HPDE6-E6E7 (cell line): ENCODE results near the gene ABLIM2.
A peak's percentile ranks its signal among the peaks of the same experiment; 100 is the strongest.

Source experiments
- DNase-seq: peaks from one replicate; pipeline ENCODE4 v3.0.0; 2011; ENCODE audit warnings: missing footprints; ENCODE audit errors: extremely low spot score

ABLIM2 gene

GRCh38 chr4:8158710-8159536, at the start of gene ABLIM2:
Gene ABLIM2, minus strand, starts transcription at chr4:8158813. Its CDS starts 124 bp downstream, at chr4:8158689.
- peak; percentile 85 for DNase-seq

GRCh38 chr4:8207314-8207713, 48.7 kb upstream of the ABLIM2 start:
- DNase-seq = no peak

DNA sequence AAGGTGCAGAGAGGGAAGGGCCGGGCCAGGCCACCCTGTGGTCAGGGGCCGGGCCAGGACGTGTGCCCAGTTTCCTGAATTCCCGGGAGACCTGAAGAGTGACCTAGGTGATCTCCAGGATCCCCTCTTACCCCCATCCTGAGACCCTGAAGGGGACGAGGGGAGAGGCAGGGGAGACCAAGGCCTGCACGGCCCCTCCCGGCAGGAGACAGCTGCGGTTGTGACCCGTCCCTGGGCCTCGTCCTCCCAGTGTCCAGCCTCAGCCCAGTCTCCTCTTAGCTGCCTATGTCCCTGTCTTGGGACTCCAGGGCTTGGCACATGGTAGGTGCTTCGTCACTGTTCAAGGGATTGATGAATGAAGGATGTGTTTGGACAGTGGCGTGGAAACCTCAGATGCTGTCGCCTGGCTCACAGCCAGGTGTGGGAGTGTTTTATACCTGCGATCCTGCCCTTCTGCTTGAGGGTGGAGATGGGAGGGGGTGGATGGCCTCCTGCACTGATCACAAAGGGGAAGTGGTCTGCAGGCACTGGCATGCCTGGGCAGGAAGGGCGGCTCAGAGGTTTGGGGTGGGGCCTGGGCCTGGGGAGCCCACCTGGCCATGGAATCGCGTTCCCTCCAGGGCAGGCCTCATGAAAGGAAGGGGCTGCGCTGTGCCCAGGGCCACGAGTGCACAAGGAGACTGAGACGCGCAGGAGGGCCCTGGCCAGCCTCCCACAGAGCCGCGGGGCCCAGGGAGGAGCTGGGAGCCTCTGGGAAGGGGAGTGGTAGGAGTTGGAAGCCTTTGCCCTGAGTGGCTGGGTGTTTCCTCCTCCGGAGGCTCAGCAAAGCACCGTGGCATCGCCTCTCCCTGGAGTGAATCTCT, 47.4 kb upstream of the ABLIM2 start:
- peak; percentile 76 for DNase-seq

DNA sequence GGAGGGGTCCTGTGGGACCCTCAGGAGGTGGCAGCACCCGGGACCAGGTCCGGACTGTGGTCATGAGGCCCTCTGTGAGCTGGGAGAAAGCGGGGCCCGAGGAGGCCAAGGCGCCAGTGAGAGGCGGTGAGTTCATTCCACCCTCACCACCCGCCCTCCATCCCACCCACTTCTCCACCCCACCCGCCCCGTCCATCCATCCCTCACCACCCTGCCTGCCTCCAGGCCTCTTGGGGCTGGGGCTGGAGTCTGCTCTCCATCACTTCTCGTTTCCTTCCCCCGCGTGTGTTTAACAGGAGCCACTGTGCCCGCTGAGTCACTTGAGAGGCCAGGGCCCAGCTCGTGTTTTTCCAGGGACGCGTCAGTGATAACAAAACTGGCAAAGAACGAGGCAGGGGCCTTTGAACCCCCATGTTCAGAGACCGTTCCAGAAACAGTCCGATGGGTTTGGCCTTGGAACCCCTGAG, 46.7 kb upstream of the ABLIM2 start:
- DNase-seq = no peak

DNA sequence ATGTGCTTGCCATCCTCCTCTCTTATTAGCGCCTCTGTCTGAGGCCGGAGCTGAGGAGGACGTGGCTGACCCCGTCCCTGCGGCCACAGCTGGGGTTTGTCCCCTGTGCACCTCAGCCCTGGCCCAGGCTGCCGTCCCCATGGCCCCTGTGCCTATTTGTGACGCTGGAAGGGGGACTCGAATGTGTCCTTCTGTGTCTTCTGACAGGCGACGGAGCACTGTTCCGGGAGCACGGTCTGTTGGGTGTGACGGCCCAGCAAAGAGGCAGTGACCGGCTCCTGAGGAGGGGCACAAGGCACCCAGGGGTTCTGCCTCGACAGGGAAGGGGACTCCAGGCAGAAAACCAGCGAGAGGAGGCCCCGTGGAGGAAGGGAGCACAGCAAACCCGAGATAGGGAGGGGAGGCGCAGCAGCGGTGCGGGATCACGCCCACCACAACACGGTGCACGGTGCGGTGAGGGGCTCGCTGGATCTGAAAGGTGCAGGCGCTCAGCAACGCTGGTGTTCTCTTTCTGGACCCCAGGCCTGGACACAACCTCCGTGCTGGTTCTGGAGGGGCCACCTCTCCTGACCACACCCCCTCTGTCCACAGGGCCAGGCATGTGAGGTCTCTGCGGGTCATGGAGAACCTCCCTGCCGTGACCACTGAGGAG, 46.1 kb upstream of the ABLIM2 start:
- DNase-seq = no peak

GRCh38 chr4:8203817-8204216, 45.2 kb upstream of the ABLIM2 start:
- DNase-seq = no peak

- DNase-seq = no peak
Observed at GRCh38 chr4:8203052-8203401, 44.4 kb upstream of the ABLIM2 start.

DNA sequence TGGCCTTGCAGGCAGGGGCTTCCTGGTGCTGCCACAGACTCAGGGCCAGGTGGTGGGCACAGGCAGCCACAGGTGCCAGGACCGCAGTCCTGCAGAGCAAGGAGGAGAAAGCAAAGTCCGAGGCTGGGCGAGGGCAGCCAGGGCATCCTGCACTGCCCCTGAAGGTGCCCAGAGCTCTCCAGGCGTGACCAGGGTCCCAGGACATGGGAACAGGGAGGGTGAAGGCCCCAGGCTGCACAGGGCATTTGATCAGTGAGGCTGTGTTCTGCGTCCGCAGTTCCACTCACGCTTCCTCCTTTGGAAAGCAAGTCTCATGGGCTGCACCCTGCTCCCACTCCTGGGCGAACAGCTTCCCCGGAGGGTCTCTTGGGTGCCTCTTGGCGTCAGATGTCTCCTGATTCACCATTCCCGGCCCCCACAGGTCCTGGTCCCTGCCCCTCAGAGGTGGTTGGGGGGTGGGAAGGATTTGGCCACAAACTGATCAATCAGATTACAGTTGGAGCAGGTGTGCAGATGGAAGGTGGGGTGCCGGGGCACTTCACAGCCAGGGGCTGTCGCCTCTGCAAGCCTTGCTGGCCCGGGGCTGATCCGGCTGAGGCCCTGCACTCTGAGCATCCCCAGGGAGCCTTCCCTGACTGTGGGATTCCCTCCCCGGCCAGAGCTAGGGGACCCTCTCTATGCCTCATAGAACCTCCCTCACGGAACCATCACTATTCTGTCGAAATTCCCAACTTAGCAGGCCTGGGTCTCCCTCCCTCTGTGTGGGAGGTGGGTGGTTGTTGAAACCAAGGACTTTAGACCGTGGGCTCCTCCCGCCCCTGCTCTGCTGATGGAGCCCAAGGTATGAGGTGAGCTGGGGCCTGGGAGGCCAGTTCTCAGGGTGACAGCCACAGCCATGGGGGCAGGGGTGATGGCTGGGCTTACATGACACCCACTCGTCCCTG, 43.8 kb upstream of the ABLIM2 start:
- DNase-seq = no peak

DNA sequence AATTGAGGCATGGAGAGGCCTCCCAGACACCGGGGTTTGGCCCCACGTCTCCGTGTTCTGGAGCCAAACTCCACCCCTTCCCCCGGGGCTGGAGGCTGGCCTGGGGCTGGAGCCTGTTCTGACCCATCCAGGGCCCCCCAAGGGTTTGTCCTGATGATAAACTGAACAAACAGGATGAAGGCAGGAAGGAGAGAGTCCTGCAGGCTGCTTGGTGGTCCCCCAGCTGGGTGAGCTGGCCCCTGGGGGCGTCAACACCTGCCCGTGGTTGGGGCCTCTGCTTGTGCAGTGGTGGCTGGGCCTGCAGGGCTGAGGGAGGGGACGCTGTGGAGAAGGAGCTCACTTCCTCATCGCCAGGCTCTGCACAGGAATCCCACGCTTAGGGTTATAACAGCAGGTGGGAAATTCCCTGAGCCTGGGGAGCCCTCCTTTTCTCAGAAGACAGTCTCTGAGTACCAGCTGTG, 42.7 kb upstream of the ABLIM2 start:
- no peak for DNase-seq

GRCh38 chr4:8200302-8200975, 41.8 kb upstream of the ABLIM2 start:
- DNase-seq = peak; percentile 76

GRCh38 chr4:8199594-8200301, 41.1 kb upstream of the ABLIM2 start:
- DNase-seq = no peak

DNA sequence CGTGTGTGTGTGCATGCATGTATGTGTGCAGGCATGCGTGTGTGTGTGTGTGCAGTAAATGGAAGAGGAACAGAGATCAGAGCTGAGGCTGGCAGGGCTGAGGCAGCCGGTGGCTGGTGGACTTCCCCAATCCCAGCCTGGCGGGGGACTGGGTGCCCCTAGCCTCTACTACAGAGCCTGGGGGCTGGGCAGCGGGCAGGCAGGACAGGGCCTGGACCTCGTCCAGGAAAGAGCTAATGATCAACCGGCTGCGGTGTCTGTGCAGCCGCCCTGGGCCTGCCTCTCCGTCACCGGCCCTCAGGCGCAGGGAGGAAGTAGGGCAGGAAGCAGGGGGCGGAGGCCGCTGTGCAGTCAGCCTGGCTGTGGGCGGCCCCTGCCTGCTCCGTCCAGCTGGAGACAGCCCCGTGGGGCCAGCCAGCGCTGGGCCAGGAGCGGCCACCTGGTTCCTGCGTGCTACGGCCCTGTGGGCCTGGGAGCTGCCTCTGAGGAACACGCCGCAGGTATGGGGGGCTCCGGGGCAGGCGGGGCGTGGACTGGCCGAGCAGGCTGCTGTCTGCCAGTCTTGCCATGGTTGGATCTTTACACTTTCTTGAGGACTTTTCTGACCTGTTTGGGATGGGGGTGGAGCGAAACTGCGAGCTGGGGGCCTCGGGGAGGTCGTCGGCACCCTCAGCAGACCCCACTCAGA, 40.4 kb upstream of the ABLIM2 start, which contains the start of gene SH3TC1:
Gene SH3TC1 (plus strand): TSS at position 385 of the 688 bp plus-strand sequence. CDS start 5,905 bp downstream, outside the sequence.
- peak; percentile 96 for DNase-seq

GRCh38 chr4:8198206-8198905, 39.7 kb upstream of the ABLIM2 start:
- DNase-seq = no peak

DNA sequence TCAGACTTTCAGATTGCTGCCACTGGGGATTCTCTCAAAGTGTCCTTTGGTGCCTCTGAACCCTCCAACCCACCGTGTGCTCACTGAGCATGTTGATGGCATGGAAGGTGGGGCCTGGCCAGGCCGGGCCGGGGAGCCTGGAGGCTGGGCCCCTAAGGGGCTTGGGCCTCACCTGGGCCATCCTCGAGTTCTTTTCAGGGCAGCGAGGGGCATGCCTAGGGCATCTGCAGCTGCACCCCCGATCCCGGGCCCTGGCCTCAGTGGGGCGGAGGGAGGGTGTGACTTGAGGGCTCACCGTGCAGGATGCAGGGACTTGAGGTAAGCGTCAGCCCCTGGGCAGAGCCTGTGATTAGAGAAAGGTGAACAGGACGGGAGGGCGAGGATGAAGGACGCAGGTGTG, 38.9 kb upstream of the ABLIM2 start:
- DNase-seq = no peak

DNA sequence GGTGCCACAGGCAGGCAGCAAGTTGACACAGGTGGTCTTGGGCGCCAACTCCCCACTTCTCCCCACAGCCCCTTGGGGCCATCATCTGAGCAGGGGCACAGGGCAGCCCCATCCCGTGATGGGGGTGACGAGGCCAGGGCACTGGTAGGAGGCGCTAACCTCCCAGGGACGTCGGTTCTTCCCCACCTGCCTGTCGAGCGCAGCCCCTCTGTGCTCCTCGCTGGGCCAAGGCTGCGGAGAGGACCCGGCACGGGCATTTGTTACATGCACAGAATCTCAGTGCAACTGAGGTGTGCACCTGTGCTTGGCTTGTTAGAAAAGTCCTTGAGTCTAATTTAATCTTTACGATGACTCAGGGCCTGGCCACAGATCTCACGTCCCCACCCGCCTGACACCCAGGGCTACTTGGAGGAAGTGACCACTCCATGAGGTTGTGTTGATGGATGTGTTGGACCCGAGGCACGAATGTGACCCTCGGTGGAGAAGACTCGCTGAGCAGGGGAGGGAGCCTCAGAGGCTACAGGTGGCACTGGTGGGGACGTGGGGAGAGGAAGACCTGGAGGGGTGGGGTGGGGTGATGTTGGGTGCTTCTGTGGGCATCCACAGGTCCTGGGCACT, 37.3 kb upstream of the ABLIM2 start:
- no peak for DNase-seq

DNA sequence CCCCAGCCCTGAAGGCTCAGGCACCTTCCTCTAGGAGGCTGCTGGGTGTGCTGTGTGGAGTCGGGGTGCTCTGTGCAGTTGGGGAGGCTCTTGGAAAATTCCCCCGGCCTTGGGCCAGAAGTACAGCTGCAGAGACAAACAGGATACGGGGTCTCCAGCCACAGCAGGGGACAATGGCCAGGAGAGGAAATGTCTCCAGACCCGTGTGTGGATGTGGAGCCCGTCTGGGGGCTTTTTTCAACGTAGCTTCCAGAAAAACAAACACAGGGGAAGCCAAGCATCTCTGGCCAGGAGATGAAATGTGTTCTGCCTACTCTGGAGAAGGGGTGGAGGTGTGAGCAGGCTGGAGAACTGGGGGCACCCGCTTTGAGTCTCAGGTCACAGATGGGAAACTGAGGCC, 36.8 kb upstream of the ABLIM2 start:
- no peak for DNase-seq

- DNase-seq = no peak
Observed at GRCh38 chr4:8194306-8195242, 36.0 kb upstream of the ABLIM2 start.
